IPS-20b (cell line): ENCODE results near the gene DUSP8.

ENCODE experiments used
- H3K27ac ChIP-seq: one replicate; pipeline ENCODE4 v1.5.1; 2013; ENCODE audit warnings: low read length
- H3K27me3 ChIP-seq: 2 replicates; pipeline ENCODE4 v1.6.1; 2013; ENCODE audit warnings: mild to moderate bottlenecking, low read length, inconsistent platforms; ENCODE audit not compliant: insufficient read depth
- H3K36me3 ChIP-seq: 2 replicates; pipeline ENCODE4 v1.6.1; 2013; ENCODE audit warnings: low read depth, mild to moderate bottlenecking, inconsistent platforms, low read length, moderate library complexity; ENCODE audit not compliant: insufficient read depth
- H3K4me1 ChIP-seq: 2 replicates; pipeline ENCODE4 v1.6.1; 2013; ENCODE audit warnings: mild to moderate bottlenecking, control low read depth, inconsistent platforms, low read length, moderate library complexity; ENCODE audit not compliant: insufficient read depth
- H3K4me3 ChIP-seq: 2 replicates; pipeline ENCODE4 v1.5.1; 2013; ENCODE audit warnings: mild to moderate bottlenecking, low read length, inconsistent platforms
- H3K9ac ChIP-seq: 2 replicates; pipeline ENCODE4 v1.6.1; 2013; ENCODE audit warnings: low read depth, mild to moderate bottlenecking, inconsistent platforms, low read length, moderate library complexity
- H3K9me3 ChIP-seq: 2 replicates; pipeline ENCODE4 v1.6.1; 2013; ENCODE audit warnings: mild to moderate bottlenecking, low read depth, low read length, inconsistent platforms; ENCODE audit not compliant: insufficient read depth

Gene DUSP8

DNA sequence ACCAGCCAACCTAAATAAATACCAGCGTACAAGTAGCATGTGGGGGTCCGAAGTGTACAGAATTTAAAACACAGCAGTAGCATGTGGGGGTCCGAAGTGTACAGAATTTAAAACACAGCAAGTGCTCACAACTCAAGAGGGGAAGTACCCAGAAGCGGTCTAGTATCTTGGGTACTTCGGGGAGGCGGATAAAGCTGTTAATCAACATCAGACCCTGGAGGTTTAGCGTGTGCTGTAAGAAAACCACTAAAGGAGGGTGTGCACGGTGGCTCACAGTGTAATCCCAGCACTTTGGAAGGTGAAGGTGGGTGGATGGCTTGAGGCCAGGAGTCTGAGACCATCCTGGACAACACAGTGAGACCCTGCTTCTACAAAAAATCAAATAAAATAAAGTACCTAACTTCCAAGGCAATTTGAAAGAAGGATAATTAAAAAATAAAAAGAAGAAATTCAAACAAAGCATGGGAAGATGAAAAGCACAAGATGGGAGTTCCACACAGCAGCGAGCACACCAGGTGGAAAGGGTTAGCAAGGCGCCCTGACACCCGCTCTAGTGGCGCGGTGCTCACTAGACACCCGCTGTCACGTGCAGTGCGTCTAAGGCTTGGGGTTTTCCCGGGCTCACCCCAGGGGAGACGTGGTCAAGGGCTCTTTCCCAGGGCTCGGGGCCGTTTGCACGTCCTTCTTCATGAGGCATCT lies 50.5 kb downstream of the DUSP8 start:
- H3K27me3 ChIP-seq: no peaks in the 10 kb centered on the region
- H3K36me3 ChIP-seq: no peaks in the 10 kb centered on the region
- H3K9me3 ChIP-seq: no peaks in the 10 kb centered on the region
- H3K4me1 ChIP-seq: no peaks in the 10 kb centered on the region
- H3K4me3 ChIP-seq: no peak overlapping the region
- H3K27ac ChIP-seq: no peak overlapping the region
- no peak overlapping the region for H3K9ac ChIP-seq

DNA sequence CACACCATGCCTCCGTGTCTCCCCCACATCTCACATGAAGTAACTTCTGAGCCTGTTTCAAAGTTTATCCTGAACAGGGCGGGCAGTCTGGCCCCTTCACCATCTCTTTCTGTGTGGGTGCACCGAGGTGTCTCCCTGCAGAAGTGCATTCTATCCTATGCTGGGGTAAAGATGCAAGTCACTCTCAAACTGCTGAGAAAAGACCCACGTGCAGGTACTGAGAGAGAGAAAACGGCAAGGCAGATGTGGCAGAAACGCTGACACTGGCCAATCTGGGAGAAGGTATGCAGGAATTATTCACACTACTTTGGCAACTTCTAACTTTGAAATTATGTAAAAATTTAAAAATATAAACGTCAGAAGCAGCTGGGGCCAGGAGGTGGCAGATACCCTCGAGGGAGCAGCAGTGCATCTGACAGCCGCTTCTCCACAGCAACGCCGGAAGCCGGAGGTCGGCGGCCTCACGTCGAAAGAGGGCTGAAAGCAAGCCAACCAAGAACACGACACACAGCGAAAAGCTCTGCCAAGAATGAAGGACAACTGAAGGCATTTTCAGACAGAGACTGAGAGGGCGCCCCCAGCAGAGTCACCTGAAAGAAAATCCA lies 51.3 kb downstream of the DUSP8 start:
- H3K27me3 ChIP-seq: no peaks in the 10 kb centered on the region
- no peak overlapping the region for H3K27ac ChIP-seq
- no peaks in the 10 kb centered on the region for H3K4me1 ChIP-seq
- H3K4me3 ChIP-seq: no peak overlapping the region
- H3K36me3 ChIP-seq: no peaks in the 10 kb centered on the region
- H3K9ac ChIP-seq: no peak overlapping the region
- no peaks in the 10 kb centered on the region for H3K9me3 ChIP-seq

- Histone ChIP-seq H3K27ac (no peak overlapping the region), H3K4me3 (no peak overlapping the region), H3K9me3 (no peaks in the 10 kb centered on the region), H3K27me3 (peaks cover 2% of the 10 kb centered on the region; the same call in 1 of the 2 replicates), H3K4me1 (no peaks in the 10 kb centered on the region), H3K36me3 (no peaks in the 10 kb centered on the region), H3K9ac (no peak overlapping the region)
These were observed 51.8 kb downstream of the DUSP8 start for GRCh38 chr11:1520209-1520662.

DNA sequence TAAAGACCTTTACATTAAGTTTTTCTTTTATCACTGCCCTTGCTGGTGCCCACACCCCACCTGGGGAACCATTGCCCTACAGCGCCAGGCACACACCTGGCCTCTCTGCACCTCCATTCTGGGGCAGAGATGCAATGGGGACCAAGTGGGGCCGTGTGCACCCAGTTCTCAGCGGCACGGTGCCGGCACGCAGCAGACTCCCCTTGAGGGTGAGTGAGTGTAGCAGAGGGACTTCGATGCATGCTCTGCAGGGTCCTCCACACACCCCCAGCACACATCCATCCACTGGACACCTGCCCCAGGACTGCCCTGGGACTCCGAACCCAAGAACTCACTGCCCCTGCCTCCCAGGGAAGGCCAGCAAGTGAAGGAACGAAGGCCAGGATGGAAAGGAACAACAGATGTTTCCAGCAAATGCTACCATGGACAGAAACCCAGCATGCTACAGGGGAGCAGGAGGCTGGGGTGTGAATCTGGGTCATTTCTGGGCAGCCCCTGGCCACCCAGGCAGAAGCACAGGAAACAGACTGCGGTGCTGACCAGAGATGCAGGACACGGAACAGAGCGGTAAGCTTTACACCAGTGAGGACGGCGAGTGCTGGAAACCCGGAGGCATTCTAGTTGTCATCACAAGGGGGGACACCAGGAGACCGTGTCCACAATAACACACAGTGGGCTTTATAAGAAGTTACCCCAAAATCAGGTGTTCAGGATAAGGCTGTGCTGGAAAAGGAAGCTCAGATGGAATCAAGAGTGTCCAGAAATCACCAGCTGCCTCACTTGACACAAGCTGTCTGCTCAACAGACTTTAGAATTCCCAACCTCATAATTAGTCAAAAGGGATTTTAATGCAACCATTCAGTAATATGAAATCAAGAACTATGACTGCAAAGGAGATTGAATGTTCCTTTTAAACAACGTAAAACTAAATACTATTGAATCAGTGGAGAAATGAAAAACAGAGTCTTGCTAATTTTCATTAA lies 52.8 kb downstream of the DUSP8 start:
- Histone ChIP-seq H3K9me3 (no peaks in the 10 kb centered on the region), H3K27ac (no peak overlapping the region), H3K9ac (no peak overlapping the region), H3K4me1 (no peaks in the 10 kb centered on the region), H3K27me3 (peaks cover 4% of the 10 kb centered on the region; the same call in 1 of the 2 replicates), H3K4me3 (no peak overlapping the region), H3K36me3 (no peaks in the 10 kb centered on the region)

- H3K9me3 ChIP-seq: no peaks in the 10 kb centered on the region
- H3K4me1 ChIP-seq: no peaks in the 10 kb centered on the region
- no peak overlapping the region for H3K9ac ChIP-seq
- no peak overlapping the region for H3K4me3 ChIP-seq
- H3K27ac ChIP-seq: no peak overlapping the region
- peaks cover 4% of the 10 kb centered on the region; the same call in 1 of the 2 replicates for H3K27me3 ChIP-seq
- H3K36me3 ChIP-seq: no peaks in the 10 kb centered on the region
These were observed 53.8 kb downstream of the DUSP8 start for GRCh38 chr11:1518301-1518700.

DNA sequence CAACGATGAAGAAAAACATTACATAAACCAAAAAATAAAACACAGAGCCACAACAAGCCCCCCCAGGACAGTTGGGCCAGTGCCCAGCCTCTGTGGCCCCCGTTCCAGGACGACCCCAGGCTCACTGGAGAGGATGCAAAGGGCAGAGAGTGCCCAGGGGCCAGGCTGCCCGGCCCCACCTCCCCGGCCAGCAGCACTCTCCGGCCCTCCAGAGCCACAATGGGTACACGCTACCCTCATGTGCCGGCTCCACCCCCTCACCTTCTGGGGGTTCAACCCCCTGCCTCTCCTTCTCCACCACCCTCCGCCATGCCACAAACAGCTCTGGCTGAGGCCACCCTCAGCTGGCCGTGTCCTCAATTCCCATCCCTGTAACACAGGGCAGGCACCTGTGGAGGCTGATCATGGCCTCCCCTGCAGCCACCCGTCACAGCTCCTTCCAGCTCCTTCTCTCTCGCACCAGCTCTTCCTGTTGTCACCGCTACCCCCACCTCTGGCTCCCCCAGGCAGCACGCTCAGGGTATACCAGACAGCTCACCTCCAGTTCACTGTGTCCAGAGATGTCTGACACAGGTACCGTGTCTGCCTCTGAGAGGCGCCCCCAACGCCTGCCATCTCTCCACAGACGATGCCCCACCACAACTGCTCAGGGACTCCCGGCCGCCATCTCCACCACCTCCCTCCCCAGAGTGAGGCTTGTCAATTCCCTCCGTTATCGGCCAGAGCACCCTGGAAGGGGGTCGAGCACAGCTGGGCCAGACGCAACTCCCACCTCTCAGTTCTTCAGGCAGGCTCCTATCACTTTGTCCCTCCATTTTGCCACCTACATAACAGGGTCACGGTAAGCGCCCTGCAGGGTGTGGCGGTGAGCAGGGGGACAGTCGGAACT lies 54.7 kb downstream of the DUSP8 start:
- Histone ChIP-seq H3K36me3 (no peaks in the 10 kb centered on the region), H3K27ac (no peak overlapping the region), H3K4me3 (no peak overlapping the region), H3K9me3 (no peaks in the 10 kb centered on the region), H3K9ac (no peak overlapping the region), H3K4me1 (no peaks in the 10 kb centered on the region), H3K27me3 (peaks cover 4% of the 10 kb centered on the region; the same call in 1 of the 2 replicates)

GRCh38 chr11:1516273-1517067 lies 55.6 kb downstream of the DUSP8 start:
- H3K36me3 ChIP-seq: no peaks in the 10 kb centered on the region
- peaks cover 4% of the 10 kb centered on the region; the same call in 1 of the 2 replicates for H3K27me3 ChIP-seq
- H3K9ac ChIP-seq: no peak overlapping the region
- H3K4me1 ChIP-seq: no peaks in the 10 kb centered on the region
- H3K4me3 ChIP-seq: no peak overlapping the region
- no peaks in the 10 kb centered on the region for H3K9me3 ChIP-seq
- H3K27ac ChIP-seq: no peak overlapping the region

- no peaks in the 10 kb centered on the region for H3K36me3 ChIP-seq
These were observed 56.7 kb downstream of the DUSP8 start for GRCh38 chr11:1515082-1516060.

GRCh38 chr11:1514336-1515061 lies 57.6 kb downstream of the DUSP8 start:
- H3K27ac ChIP-seq: no peak overlapping the region
- H3K4me3 ChIP-seq: no peak overlapping the region
- peaks cover 4% of the 10 kb centered on the region; the same call in 1 of the 2 replicates for H3K27me3 ChIP-seq
- H3K9me3 ChIP-seq: no peaks in the 10 kb centered on the region
- H3K36me3 ChIP-seq: no peaks in the 10 kb centered on the region
- H3K9ac ChIP-seq: no peak overlapping the region
- H3K4me1 ChIP-seq: no peaks in the 10 kb centered on the region

More at GRCh38 chr11:1515082-1516060, 56.7 kb downstream of the DUSP8 start:
- Histone ChIP-seq H3K4me3 (no peak overlapping the region), H3K9ac (no peak overlapping the region), H3K27me3 (peaks cover 4% of the 10 kb centered on the region; the same call in 1 of the 2 replicates), H3K4me1 (no peaks in the 10 kb centered on the region), H3K27ac (no peak overlapping the region), H3K9me3 (no peaks in the 10 kb centered on the region)
